Stimulated activated CD8-positive, alpha-beta memory T cell treated with anti-CD3 and anti-CD28 coated beads, Interleukin-4, amount 100 ng/mL, for 24 hours (primary cell): ENCODE results near the gene LGR5.

Experiments
- DNase-seq: peaks from one replicate; pipeline ENCODE4 v3.0.0-alpha.2; 2020; ENCODE audit warnings: low read depth

The LGR5 gene

GRCh38 chr12:71594214-71594948 is 154.8 kb downstream of the LGR5 start:
- no peak for DNase-seq

GRCh38 chr12:71599210-71599609 is 159.6 kb downstream of the LGR5 start:
- no peak for DNase-seq

- DNase-seq, result no peak
Observed at GRCh38 chr12:71601546-71601945, 161.9 kb downstream of the LGR5 start.

- no peak for DNase-seq
Observed at GRCh38 chr12:71602761-71603577, 163.4 kb downstream of the LGR5 start.

- no peak for DNase-seq
Observed at GRCh38 chr12:71605039-71605438, 165.4 kb downstream of the LGR5 start.

GRCh38 chr12:71607494-71608330 is 168.1 kb downstream of the LGR5 start:
- no peak for DNase-seq

- no peak for DNase-seq
Observed at GRCh38 chr12:71610031-71610795, 170.6 kb downstream of the LGR5 start.

GRCh38 chr12:71621938-71622337 is 182.3 kb downstream of the LGR5 start:
- no peak for DNase-seq

- DNase-seq, result no peak
Observed at GRCh38 chr12:71625476-71625875, 185.9 kb downstream of the LGR5 start.

GRCh38 chr12:71626098-71626497 is 186.5 kb downstream of the LGR5 start:
- DNase-seq, result no peak

GRCh38 chr12:71626768-71627167 is 187.2 kb downstream of the LGR5 start:
- DNase-seq, result no peak

GRCh38 chr12:71627438-71628002 is 187.9 kb downstream of the LGR5 start:
- DNase-seq, result no peak
